H1 (cell line): Measurements from ENCODE around the gene OR2H2. TPM values are rescaled to one million over a fixed set of nuclear protein-coding genes. Genes with fewer than 3 reads are reported as not detected.

Experiments
- CTCF ChIA-PET: fragments of 300-600 bp; sonication (Branson Sonifier 250); formaldehyde crosslinking; loops from one replicate; lab custom pipeline; 2021; ENCODE audit not compliant: partially characterized antibody; lab: Charles Lee
- POLR2A ChIA-PET: fragments of 300-600 bp; sonication (Branson Sonifier 250); formaldehyde crosslinking; loops from one replicate; lab custom pipeline; 2021; ENCODE audit warnings: inconsistent platforms; ENCODE audit not compliant: partially characterized antibody; lab: Charles Lee
- DNase-seq, 2 experiments: peaks; one replicate each; pipeline versions ENCODE4 v3.0.0 to v3.0.0-alpha.2; 2010 to 2022; ENCODE audit warnings: low spot score in 2 of 2, low read depth in 1 of 2, mixed read lengths in 1 of 2
- FAIRE-seq: peaks from 2 replicates; lab custom pipeline; 2011; peaks lifted over from hg19 to GRCh38; lab: Jason Lieb, UNC
- H2AFZ ChIP-seq: 2 replicates; pipeline ENCODE4 v1.8.1; 2012; ENCODE audit warnings: low read length, inconsistent platforms
- H2AK5ac ChIP-seq: 2 replicates; pipeline ENCODE4 v1.6.1; 2013; ENCODE audit warnings: low read depth, low read length
- H2BK120ac ChIP-seq: replicated peaks from 2 replicates; pipeline ENCODE3; 2013; ENCODE audit warnings: low read depth, low read length, inconsistent platforms
- H2BK12ac ChIP-seq: 2 replicates; pipeline ENCODE4 v1.6.1; 2013; ENCODE audit warnings: low read depth, low read length
- H2BK15ac ChIP-seq: 2 replicates; pipeline ENCODE4 v1.6.1; 2013; ENCODE audit warnings: low read length
- H2BK20ac ChIP-seq: 2 replicates; pipeline ENCODE4 v1.6.1; 2013; ENCODE audit warnings: low read length
- H2BK5ac ChIP-seq: 2 replicates; pipeline ENCODE4 v1.6.1; 2013; ENCODE audit warnings: low read depth, low read length
- H3K14ac ChIP-seq: 2 replicates; pipeline ENCODE4 v1.6.1; 2013; ENCODE audit warnings: inconsistent platforms; ENCODE audit not compliant: insufficient read length
- H3K18ac ChIP-seq: 2 replicates; pipeline ENCODE4 v1.6.1; 2013; ENCODE audit warnings: low read length; ENCODE audit errors: extremely low read depth
- H3K23ac ChIP-seq: 2 replicates; pipeline ENCODE4 v1.6.1; 2013; ENCODE audit warnings: inconsistent platforms; ENCODE audit not compliant: insufficient read length
- H3K23me2 ChIP-seq: 2 replicates; pipeline ENCODE4 v1.6.1; 2013; ENCODE audit warnings: low read depth, low read length
- H3K27ac ChIP-seq: 2 replicates; pipeline ENCODE4 v1.6.1; 2011; ENCODE audit warnings: low read depth, low read length, inconsistent platforms
- H3K27me3 ChIP-seq, 4 experiments: replicated peaks in 1 of 4; 1 replicate in 1 of 4; 2 replicates in 3 of 4; pipeline versions ENCODE4 v1.6.1 to v1.8.1; 2011 to 2013; ENCODE audit warnings: low read length in 3 of 4, mild to moderate bottlenecking in 3 of 4, inconsistent platforms in 2 of 4, mixed read lengths in 2 of 4, moderate library complexity in 1 of 4; ENCODE audit not compliant: control insufficient read depth in 3 of 4, insufficient read depth in 3 of 4; ENCODE audit errors: extremely low read depth in 1 of 4
- H3K36me3 ChIP-seq, 4 experiments: 2 replicates each; pipeline versions ENCODE4 v1.6.1 to v1.8.1; 2011 to 2013; ENCODE audit warnings: mild to moderate bottlenecking in 4 of 4, low read length in 3 of 4, moderate library complexity in 2 of 4, control low read depth in 1 of 4, inconsistent platforms in 1 of 4; ENCODE audit not compliant: insufficient read depth in 4 of 4, control insufficient read depth in 2 of 4
- H3K4ac ChIP-seq: replicated peaks from 2 replicates; pipeline ENCODE3; 2013; ENCODE audit warnings: low read length, low read depth, mixed read lengths, inconsistent platforms; ENCODE audit not compliant: insufficient read length
- H3K4me1 ChIP-seq, 4 experiments: replicated peaks in 1 of 4; 1 replicate in 1 of 4; 2 replicates in 3 of 4; pipeline versions ENCODE4 v1.6.1 to v1.8.1; 2011 to 2013; ENCODE audit warnings: low read length in 3 of 4, inconsistent platforms in 2 of 4, mixed read lengths in 1 of 4; ENCODE audit not compliant: insufficient read depth in 4 of 4, control insufficient read depth in 3 of 4
- H3K4me2 ChIP-seq, 2 experiments: 2 replicates each; pipeline versions ENCODE4 v1.6.1 to v1.8.1; 2011 to 2013; ENCODE audit warnings: low read depth in 2 of 2, low read length in 2 of 2, control low read depth in 1 of 2, inconsistent platforms in 1 of 2, mild to moderate bottlenecking in 1 of 2; ENCODE audit not compliant: insufficient read depth in 1 of 2
- H3K4me3 ChIP-seq, 4 experiments: fragments of 200-600, 300-600 bp in 1 of 4; sonication (generic), shearing (Covaris generic), sonication (Bioruptor Twin) in 1 of 4; 2 replicates each; pipeline versions ENCODE4 v1.5.1 to v1.8.1; 2011 to 2016; ENCODE audit warnings: low read length in 4 of 4, low read depth in 3 of 4, control low read depth in 2 of 4, inconsistent platforms in 2 of 4, mild to moderate bottlenecking in 2 of 4, mixed read lengths in 1 of 4, moderate library complexity in 1 of 4; ENCODE audit not compliant: insufficient read depth in 2 of 4; ENCODE audit errors: extremely low read depth in 1 of 4
- H3K56ac ChIP-seq: replicated peaks from 2 replicates; pipeline ENCODE3; 2013; ENCODE audit warnings: low read depth, mild to moderate bottlenecking, mixed read lengths, low read length, inconsistent platforms; ENCODE audit not compliant: insufficient read length
- H3K79me1 ChIP-seq: 2 replicates; pipeline ENCODE4 v1.6.1; 2013; ENCODE audit warnings: low read depth, low read length, control low read depth
- H3K79me2 ChIP-seq, 2 experiments: 2 replicates each; pipeline versions ENCODE4 v1.6.1 to v1.8.1; 2012 to 2013; ENCODE audit warnings: low read length in 2 of 2, mild to moderate bottlenecking in 2 of 2, inconsistent platforms in 1 of 2; ENCODE audit not compliant: insufficient read depth in 2 of 2, control insufficient read depth in 1 of 2
- H3K9ac ChIP-seq, 4 experiments: replicated peaks in 1 of 4; 1 replicate in 1 of 4; 2 replicates in 3 of 4; pipeline versions ENCODE4 v1.6.1 to v1.8.1; 2011 to 2013; ENCODE audit warnings: low read depth in 3 of 4, low read length in 3 of 4, control low read depth in 2 of 4, mild to moderate bottlenecking in 2 of 4, moderate library complexity in 2 of 4, inconsistent platforms in 1 of 4; ENCODE audit errors: extremely low read depth in 1 of 4
- H3K9me3 ChIP-seq, 2 experiments: 2 replicates each; pipeline versions ENCODE4 v1.6.1 to v1.8.1; 2012 to 2013; ENCODE audit warnings: mild to moderate bottlenecking in 2 of 2, moderate library complexity in 2 of 2, control low read depth in 1 of 2, inconsistent platforms in 1 of 2, low read depth in 1 of 2, low read length in 1 of 2, mixed read lengths in 1 of 2; ENCODE audit not compliant: insufficient read depth in 2 of 2
- H4K20me1 ChIP-seq, 2 experiments: replicated peaks in 1 of 2; 2 replicates each; pipeline versions ENCODE3 to v1.8.1; 2011 to 2013; ENCODE audit warnings: inconsistent platforms in 2 of 2, low read length in 2 of 2, mild to moderate bottlenecking in 1 of 2; ENCODE audit not compliant: insufficient read depth in 2 of 2, control insufficient read depth in 1 of 2
- H4K5ac ChIP-seq: 2 replicates; pipeline ENCODE4 v1.6.1; 2013; ENCODE audit warnings: low read length, low read depth, mixed read lengths, inconsistent platforms; ENCODE audit not compliant: insufficient read length
- H4K8ac ChIP-seq: 2 replicates; pipeline ENCODE4 v1.8.0; 2013; ENCODE audit warnings: mild to moderate bottlenecking, moderate library complexity, low read length, inconsistent platforms; ENCODE audit not compliant: insufficient read depth; ENCODE audit errors: extremely low read depth
- H4K91ac ChIP-seq: replicated peaks from 2 replicates; pipeline ENCODE3; 2013; ENCODE audit warnings: low read length, mixed read lengths, inconsistent platforms; ENCODE audit not compliant: insufficient read length
- BACH1 ChIP-seq: IDR thresholded peaks from 2 replicates; pipeline ENCODE4 v1.6.1; 2012; ENCODE audit warnings: low read length, improper control_type of control experiment
- CBX8 ChIP-seq: fragments of 300-800, 300-1000 bp; sonication (generic); IDR thresholded peaks from 2 replicates; pipeline ENCODE4 v1.7.1; 2016; ENCODE audit warnings: low read depth, low read length, borderline replicate concordance
- CHD1 ChIP-seq: IDR thresholded peaks from 2 replicates; pipeline ENCODE4 v1.6.1; 2012; ENCODE audit warnings: low read depth, low read length, improper control_type of control experiment
- CREB1 ChIP-seq: IDR thresholded peaks from 2 replicates; pipeline ENCODE4 v1.6.1; 2012; ENCODE audit warnings: inconsistent platforms
- HDAC2 ChIP-seq, 2 experiments: fragments of 300-600 bp in 1 of 2; sonication (generic) in 1 of 2; IDR thresholded peaks; 2 replicates each; pipeline ENCODE4 v1.6.1; 2011 to 2012; ENCODE audit warnings: low read depth in 2 of 2, low read length in 2 of 2, mild to moderate bottlenecking in 2 of 2, moderate library complexity in 2 of 2, borderline replicate concordance in 1 of 2, inconsistent platforms in 1 of 2
- POLR2AphosphoS5 ChIP-seq: IDR thresholded peaks from 2 replicates; pipeline ENCODE4 v1.6.1; 2011; ENCODE audit warnings: low read depth, low read length
- RAD21 ChIP-seq, 2 experiments: IDR thresholded peaks in 1 of 2; conservative IDR thresholded peaks in 1 of 2; 2 replicates each; pipeline ENCODE4 v1.6.1; 2011; ENCODE audit warnings: low read depth in 2 of 2, low read length in 2 of 2, improper control_type of control experiment in 1 of 2, inconsistent platforms in 1 of 2, mild to moderate bottlenecking in 1 of 2, moderate library complexity in 1 of 2
- SP1 ChIP-seq: IDR thresholded peaks from 2 replicates; pipeline ENCODE4 v1.6.1; 2011; ENCODE audit warnings: low read depth, low read length
- SP4 ChIP-seq: IDR thresholded peaks from 2 replicates; pipeline ENCODE4 v1.6.1; 2012; ENCODE audit warnings: low read length, inconsistent platforms
- ZNF274 ChIP-seq: IDR thresholded peaks from 2 replicates; pipeline ENCODE4 v1.7.0; 2012; ENCODE audit warnings: low read length, borderline replicate concordance; ENCODE audit errors: extremely low read depth
- WGBS, 2 experiments: shearing (Covaris generic) in 1 of 2; methylation state at CpG; one replicate each; pipeline versions ENCODE4 v1.1.6 to v1.1.7; 2013 to 2015; ENCODE audit warnings: low lambda C conversion rate in 2 of 2, mixed read lengths in 2 of 2, inconsistent platforms in 1 of 2, low coverage in 1 of 2, missing lambda C conversion rate in 1 of 2; ENCODE audit not compliant: insufficient replicate concordance in 2 of 2, insufficient coverage in 1 of 2, insufficient read length in 1 of 2; ENCODE audit errors: extremely low coverage in 1 of 2, missing lambda C conversion rate in 1 of 2; 5-methylcytosine and 5-hydroxymethylcytosine counted together
- polyA plus RNA-seq, 7 experiments: library from polyadenylated mRNA; depleted of rRNA in 3 of 7; stranded (reverse) in 5 of 7; unstranded in 2 of 7; fragments of >200 nt in 5 of 7; fragments of 200-250 nt in 2 of 7; gene quantifications; 1 replicate in 5 of 7; 2 replicates in 1 of 7; 4 replicates in 1 of 7; pipeline versions ENCODE4 v1.2.1 to v1.2.3, GENCODE V29; 2011 to 2013; ENCODE audit warnings: missing spikeins in 2 of 7, mixed read lengths in 2 of 7
- total RNA-seq: library from RNA; stranded (reverse); fragmentation: NEBNext Ultra II Directional; extraction: Animal tissue kit (Norgen Biotek cat#: 25700); gene quantifications from 2 replicates; pipeline ENCODE4 v1.2.1, GENCODE V29; 2021
- TF ChIP-seq, protein P1 (sequence below): IDR thresholded peaks from 2 replicates; pipeline ENCODE4 v1.6.1; 2012; ENCODE audit warnings: low read length, inconsistent platforms

OR2H2 gene
- total and polyA plus RNA-seq, 2 of the 8 experiments (the other 6 are each of a cell fraction or from before 2014, with no cell fraction given): not detected

GRCh38 chr6:29611426-29611825 lies 26.5 kb downstream of the OR2H2 start:
- H3K4ac ChIP-seq: no peak overlapping the region
- 94% methylated on average over 4 of the region's 4 CpGs; no CpG with 5 or more reads in 1 of the 2 experiments for WGBS, 2 experiments
- no peak overlapping the region for H3K27ac ChIP-seq
- H4K91ac ChIP-seq: no peak overlapping the region
- H3K23me2 ChIP-seq: no peaks in the 10 kb centered on the region
- no peak overlapping the region for H2BK12ac ChIP-seq
- H3K4me3 ChIP-seq: no peak overlapping the region
- H2BK15ac ChIP-seq: no peak overlapping the region
- no peak overlapping the region for H2AFZ ChIP-seq
- no peaks in the 10 kb centered on the region for H3K79me2 ChIP-seq
- DNase-seq (no peak), FAIRE-seq (no peak)
- H2BK120ac ChIP-seq: no peak overlapping the region
- no peak overlapping the region for H2AK5ac ChIP-seq
- H3K18ac ChIP-seq: no peak overlapping the region
- H3K4me2 ChIP-seq: no peak overlapping the region
- H3K9me3 ChIP-seq: no peaks in the 10 kb centered on the region
- no peak overlapping the region for H3K9ac ChIP-seq
- POLR2A ChIA-PET: interaction anchor here (1.1 to 3.0 kb wide), 7 partner anchors 8 to 28 kb away, joined by 3 to 33 read pairs (median 7); partner anchors contain the start of gene OR2H2
- CTCF ChIA-PET: interaction anchor here (0.6 to 1.8 kb wide), 7 partner anchors 8 to 743 kb away, joined by 3 to 12 read pairs (median 4); no protein-coding TSS in a partner anchor
- peaks cover 2% of the 10 kb centered on the region; the same call in 1 of the 2 replicates for H3K79me1 ChIP-seq
- H3K56ac ChIP-seq: no peak overlapping the region
- no peaks in the 10 kb centered on the region for H3K4me1 ChIP-seq
- H3K23ac ChIP-seq: no peak overlapping the region
- peaks cover 56 to 90% (median 78%) of the 10 kb centered on the region in 4 experiments for H3K36me3 ChIP-seq
- no peak overlapping the region for H3K14ac ChIP-seq
- no peak overlapping the region for H4K5ac ChIP-seq
- no peaks in the 10 kb centered on the region for H3K27me3 ChIP-seq
- H2BK20ac ChIP-seq: no peak overlapping the region
- H2BK5ac ChIP-seq: no peak overlapping the region
- peaks cover 0 to 5% of the 10 kb centered on the region in 2 experiments for H4K20me1 ChIP-seq
- H4K8ac ChIP-seq: no peak overlapping the region
- TF ChIP-seq SP1: no peak
- TF ChIP-seq POLR2AphosphoS5: no peak
- no peak for TF ChIP-seq CHD1
- TF ChIP-seq HDAC2 (IDR thresholded peaks at IDR 0.05; ENCODE audit: borderline replicate concordance in 1 of 2, low read depth in 2 of 2, low read length in 2 of 2): no peak
- TF ChIP-seq ZNF274: no peak
- no peak for TF ChIP-seq RAD21 (IDR thresholded peaks at IDR 0.05 in 1 of 2, conservative IDR thresholded peaks at IDR 0.05 in 1 of 2; ENCODE audit: low read depth in 2 of 2, low read length in 2 of 2)
- no peak for TF ChIP-seq CBX8
- TF ChIP-seq, protein P1, sequence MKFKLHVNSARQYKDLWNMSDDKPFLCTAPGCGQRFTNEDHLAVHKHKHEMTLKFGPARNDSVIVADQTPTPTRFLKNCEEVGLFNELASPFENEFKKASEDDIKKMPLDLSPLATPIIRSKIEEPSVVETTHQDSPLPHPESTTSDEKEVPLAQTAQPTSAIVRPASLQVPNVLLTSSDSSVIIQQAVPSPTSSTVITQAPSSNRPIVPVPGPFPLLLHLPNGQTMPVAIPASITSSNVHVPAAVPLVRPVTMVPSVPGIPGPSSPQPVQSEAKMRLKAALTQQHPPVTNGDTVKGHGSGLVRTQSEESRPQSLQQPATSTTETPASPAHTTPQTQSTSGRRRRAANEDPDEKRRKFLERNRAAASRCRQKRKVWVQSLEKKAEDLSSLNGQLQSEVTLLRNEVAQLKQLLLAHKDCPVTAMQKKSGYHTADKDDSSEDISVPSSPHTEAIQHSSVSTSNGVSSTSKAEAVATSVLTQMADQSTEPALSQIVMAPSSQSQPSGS: no peak
- no peak for TF ChIP-seq BACH1
- no peak for TF ChIP-seq SP4
- TF ChIP-seq CREB1: no peak
